HG03469 (cell line): ENCODE measurements around the gene CCDC78.
"Not testable (repeated sequence)": the region's sequence is repeated elsewhere in the genome, so short reads cannot be mapped to it uniquely, and the experiment has no call there.

Experiments
- ATAC-seq: cut with Tn5 transposase; IDR thresholded peaks from one replicate; pipeline ENCODE4 v1.9.1; 2021; ENCODE audit warnings: mild to moderate bottlenecking, moderate library complexity, moderate number of reproducible peaks; ENCODE audit not compliant: unreplicated experiment

Gene CCDC78

GRCh38 chr16:714079-714478, 12.2 kb downstream of the CCDC78 start:
- ATAC-seq, result no peak

GRCh38 chr16:712740-713250, 13.4 kb downstream of the CCDC78 start:
- not testable (repeated sequence) for ATAC-seq

GRCh38 chr16:711548-712320, 14.5 kb downstream of the CCDC78 start:
- no peak for ATAC-seq

GRCh38 chr16:711084-711483, 15.2 kb downstream of the CCDC78 start:
- no peak for ATAC-seq

- no peak for ATAC-seq
Measured at GRCh38 chr16:710500-711075, 15.7 kb downstream of the CCDC78 start.

- no peak for ATAC-seq
Measured at GRCh38 chr16:709566-710499, 16.4 kb downstream of the CCDC78 start.

- ATAC-seq, result no peak
Measured at GRCh38 chr16:708959-709358, 17.3 kb downstream of the CCDC78 start.

- no peak for ATAC-seq
Measured at GRCh38 chr16:708019-708418, 18.2 kb downstream of the CCDC78 start.

- no peak for ATAC-seq
Measured at GRCh38 chr16:707062-707538, 19.1 kb downstream of the CCDC78 start.

GRCh38 chr16:706189-707061, 19.8 kb downstream of the CCDC78 start:
- ATAC-seq, result no peak

GRCh38 chr16:705431-706188, 20.6 kb downstream of the CCDC78 start, which contains the start of gene FBXL16:
FBXL16 (minus strand) TSS chr16:705801; CDS start chr16:697405, 8,396 bp downstream.
- ATAC-seq, result no peak

- ATAC-seq, result no peak
Measured at GRCh38 chr16:704552-705380, 21.5 kb downstream of the CCDC78 start.

- ATAC-seq, result no peak
Measured at GRCh38 chr16:704047-704446, 22.2 kb downstream of the CCDC78 start.

- no peak for ATAC-seq
Measured at GRCh38 chr16:703406-703805, 22.8 kb downstream of the CCDC78 start.

GRCh38 chr16:702341-702740, 23.9 kb downstream of the CCDC78 start:
- ATAC-seq, result no peak

GRCh38 chr16:700684-701584, 25.3 kb downstream of the CCDC78 start:
- no peak for ATAC-seq

- ATAC-seq, result no peak
Measured at GRCh38 chr16:698911-699671, 27.2 kb downstream of the CCDC78 start.
